GM12878 (cell line): ENCODE data around the gene SPIB. TPM values are rescaled to one million over a fixed set of nuclear protein-coding genes. Genes with fewer than 3 reads are reported as not detected.
A peak's percentile ranks its signal among the peaks of the same experiment; 100 is the strongest.

ENCODE experiments used
- ATAC-seq: fragments of 200-7000 bp; cut with Tn5 transposase; 3 replicates; pipeline ENCODE4 v1.9.1; 2020; ENCODE audit warnings: mild to moderate bottlenecking, moderate library complexity
- BruUV-seq: library from RNA; stranded (reverse); fragments of 400-500 nt; replicated peaks from 2 replicates; lab custom pipeline; 2021; lab: Mats Ljungman, UMichigan
- CTCF ChIA-PET: fragments of 300-600 bp; sonication (Branson Sonifier 250); formaldehyde crosslinking; extraction: SDS; loops from one replicate; lab custom pipeline; 2021; ENCODE audit warnings: inconsistent platforms; lab: Yijun Ruan, JAX
- POLR2A ChIA-PET: fragments of 350-600 bp; formaldehyde crosslinking; extraction: SDS; loops from one replicate; lab custom pipeline; 2021; ENCODE audit warnings: inconsistent platforms; lab: Charles Lee
- RAD21 ChIA-PET: fragments of 300-600 bp; sonication (Branson Sonifier 250); formaldehyde crosslinking; loops from one replicate; lab custom pipeline; 2023; ENCODE audit warnings: antibody characterized with exemption; ENCODE audit not compliant: unreplicated experiment; lab: Charles Lee
- SMC1A ChIA-PET: fragments of 300-600 bp; sonication (Branson Sonifier 250); formaldehyde crosslinking; loops from one replicate; lab custom pipeline; 2023; ENCODE audit not compliant: unreplicated experiment, uncharacterized antibody; lab: Charles Lee
- DNase-seq: peaks from one replicate; pipeline ENCODE4 v3.0.0-alpha.2; 2011; ENCODE audit warnings: low read depth, low spot score
- FAIRE-seq: peaks from 3 replicates; lab custom pipeline; 2011; peaks lifted over from hg19 to GRCh38; lab: Jason Lieb, UNC
- H2AFZ ChIP-seq: 2 replicates; pipeline ENCODE4 v1.6.0; 2011; ENCODE audit warnings: low read depth, low read length, control low read depth; ENCODE audit not compliant: control insufficient read depth
- H3K27ac ChIP-seq: 2 replicates; pipeline ENCODE4 v1.5.1; 2011; ENCODE audit warnings: control low read depth; ENCODE audit not compliant: control insufficient read depth, insufficient read depth
- H3K27me3 ChIP-seq, 2 experiments: replicated peaks in 1 of 2; 2 replicates each; pipeline versions ENCODE4 v1.6.0 to v1.6.1; 2011; ENCODE audit warnings: low read length in 1 of 2; ENCODE audit not compliant: control insufficient read depth in 2 of 2, insufficient read depth in 2 of 2
- H3K36me3 ChIP-seq, 2 experiments: 2 replicates each; pipeline ENCODE4 v1.5.1; 2011; ENCODE audit warnings: low read length in 1 of 2; ENCODE audit not compliant: control insufficient read depth in 2 of 2, insufficient read depth in 2 of 2
- H3K4me1 ChIP-seq: 2 replicates; pipeline ENCODE4 v1.6.1; 2011; ENCODE audit warnings: mild to moderate bottlenecking, low read length, moderate library complexity, mixed read lengths; ENCODE audit not compliant: control insufficient read depth, insufficient read depth
- H3K4me2 ChIP-seq: 2 replicates; pipeline ENCODE4 v1.6.0; 2011; ENCODE audit warnings: control low read depth; ENCODE audit not compliant: control insufficient read depth, insufficient read depth
- H3K4me3 ChIP-seq: fragments of 200-600 bp; sonication (generic); 2 replicates; pipeline ENCODE4 v1.5.1; 2016
- H3K79me2 ChIP-seq: 2 replicates; pipeline ENCODE4 v1.6.0; 2011; ENCODE audit warnings: low read length; ENCODE audit not compliant: control insufficient read depth, insufficient read depth
- H3K9ac ChIP-seq: 2 replicates; pipeline ENCODE4 v1.8.0; 2011; ENCODE audit warnings: low read length, control low read depth, mixed read lengths; ENCODE audit not compliant: control insufficient read depth, insufficient read depth
- H3K9me3 ChIP-seq: replicated peaks from 3 replicates; pipeline ENCODE4 v1.5.1; 2011; ENCODE audit warnings: mild to moderate bottlenecking, low read length; ENCODE audit not compliant: control insufficient read depth, insufficient read depth
- H4K20me1 ChIP-seq: 2 replicates; pipeline ENCODE4 v1.6.0; 2011; ENCODE audit not compliant: control insufficient read depth, insufficient read depth
- BCLAF1 ChIP-seq: fragments of 450-650 bp; IDR thresholded peaks from 2 replicates; pipeline ENCODE4 v1.6.1; 2017; ENCODE audit warnings: antibody characterized with exemption, mild to moderate bottlenecking, moderate library complexity
- CREM ChIP-seq: IDR thresholded peaks from 2 replicates; pipeline ENCODE4 v1.6.1; 2014; ENCODE audit warnings: antibody characterized with exemption, low read depth
- ETV6 ChIP-seq, 2 experiments: fragments of 450-650 bp in 1 of 2; IDR thresholded peaks in 1 of 2; conservative IDR thresholded peaks in 1 of 2; 2 replicates each; pipeline ENCODE4 v1.6.1; 2014; ENCODE audit warnings: antibody characterized with exemption in 1 of 2, borderline replicate concordance in 1 of 2, low read depth in 1 of 2, mild to moderate bottlenecking in 1 of 2, moderate library complexity in 1 of 2
- HCFC1 ChIP-seq: fragments of 150-350 bp; IDR thresholded peaks from 2 replicates; pipeline ENCODE4 v1.6.1; 2014; ENCODE audit warnings: low read length
- MEF2B ChIP-seq: fragments of 450-650 bp; IDR thresholded peaks from 2 replicates; pipeline ENCODE4 v1.6.1; 2018; ENCODE audit warnings: mild to moderate bottlenecking, moderate library complexity; ENCODE audit not compliant: partially characterized antibody, poor library complexity, severe bottlenecking
- MLLT1 ChIP-seq: fragments of 450-650 bp; IDR thresholded peaks from 2 replicates; pipeline ENCODE4 v1.6.1; 2016; ENCODE audit warnings: mild to moderate bottlenecking
- MYC ChIP-seq: IDR thresholded peaks from 2 replicates; pipeline ENCODE4 v1.6.1; 2011; ENCODE audit warnings: mild to moderate bottlenecking, low read length, moderate library complexity, inconsistent platforms; ENCODE audit not compliant: insufficient read depth, insufficient replicate concordance, insufficient read length, severe bottlenecking
- TCF3 ChIP-seq: IDR thresholded peaks from 2 replicates; pipeline ENCODE4 v1.6.1; 2012; ENCODE audit warnings: low read depth, mild to moderate bottlenecking, low read length, borderline replicate concordance; ENCODE audit not compliant: insufficient read depth
- WRNIP1 ChIP-seq: IDR thresholded peaks from 2 replicates; pipeline ENCODE4 v1.6.1; 2011; ENCODE audit warnings: low read depth, low read length, improper control_type of control experiment, borderline replicate concordance
- ZBTB4 ChIP-seq: fragments of 450-650 bp; formaldehyde crosslinking; IDR thresholded peaks from 2 replicates; pipeline ENCODE4 v1.4.0; 2022; ENCODE audit warnings: mild to moderate bottlenecking, moderate library complexity
- WGBS: methylation state at CpG from one replicate; pipeline ENCODE4 v1.1.6; 2016; ENCODE audit warnings: low lambda C conversion rate; ENCODE audit not compliant: insufficient replicate concordance, insufficient coverage; ENCODE audit errors: missing lambda C conversion rate; 5-methylcytosine and 5-hydroxymethylcytosine counted together
- in situ Hi-C: fragments of 300-500 bp; cut with MboI; formaldehyde crosslinking; loops from 9 replicates; pipeline ENCODE4 v1.14.3; 2018; ENCODE audit warnings: mixed read lengths
- intact Hi-C: fragments of 100-400 bp; cut with micrococcal nuclease; formaldehyde crosslinking; loops from one replicate; pipeline ENCODE4 v1.14.2; 2022; ENCODE audit not compliant: unreplicated experiment
- polyA plus RNA-seq, 11 experiments: library from polyadenylated mRNA; depleted of rRNA in 4 of 11; unstranded in 6 of 11; stranded (reverse) in 5 of 11; fragments of >200 nt; fragmentation: Nextera tagmentation in 4 of 11; fragmentation: Illumina TruSeq in 1 of 11; extraction: Ambion mirVana in 4 of 11; extraction: Trizol in 1 of 11; gene quantifications; 1 replicate in 1 of 11; 2 replicates in 10 of 11; pipeline versions ENCODE4 v1.2.1 to v1.2.3, GENCODE V29; 2011 to 2016; ENCODE audit warnings: inconsistent platforms in 2 of 11, missing spikeins in 2 of 11, low read depth in 1 of 11
- total RNA-seq, 4 experiments: library from RNA; depleted of rRNA in 3 of 4; stranded (reverse); fragments of >200 nt in 3 of 4; fragmentation: Illumina TruSeq in 1 of 4; extraction: Trizol in 1 of 4; gene quantifications; 2 replicates each; pipeline versions ENCODE4 v1.2.1 to v1.2.3, GENCODE V29; 2013 to 2021
- TF ChIP-seq, protein P1 (sequence below): fragments of 450-650 bp; IDR thresholded peaks from 2 replicates; pipeline ENCODE4 v1.6.1; 2016; ENCODE audit warnings: mild to moderate bottlenecking, moderate library complexity, borderline replicate concordance

Gene SPIB
- total and polyA plus RNA-seq, 10 of the 15 experiments (the other 5 are each of a cell fraction or from before 2014, with no cell fraction given): 3.5 to 123 (median 56.0) TPM

DNA sequence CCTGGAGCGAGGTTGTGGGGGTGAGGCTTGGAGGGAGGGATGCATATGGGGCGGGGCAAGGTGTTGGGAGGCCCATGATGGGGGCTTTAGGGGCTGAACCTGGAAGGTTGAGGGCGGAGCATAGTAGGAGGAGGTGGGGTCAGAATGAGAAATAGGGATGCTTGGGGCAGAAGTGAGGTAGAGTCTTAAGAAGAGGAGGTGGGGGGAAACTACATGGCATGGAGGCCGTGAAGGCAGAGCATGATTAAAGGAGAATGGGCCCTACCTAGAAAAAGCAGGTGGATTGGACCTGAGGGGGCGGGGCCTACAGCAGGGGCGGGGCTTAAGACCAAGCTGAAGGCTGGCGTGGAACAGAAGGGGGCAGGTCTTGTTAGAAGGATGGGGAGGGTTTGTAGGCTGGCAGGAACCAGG is 41.7 kb upstream of the SPIB start:
- no peaks in the 10 kb centered on the region for H4K20me1 ChIP-seq
- 7% methylated on average over 5 of the region's 7 CpGs for WGBS
- no peaks in the 10 kb centered on the region for H3K9me3 ChIP-seq
- in situ Hi-C loops (no loop called here), intact Hi-C loops (no loop called here)
- H3K4me1 ChIP-seq: peaks cover 7% of the 10 kb centered on the region; the same call in 1 of the 2 replicates
- FAIRE-seq (peak; percentile 52), DNase-seq (no peak), ATAC-seq (peak; percentile 65)
- ChIA-PET SMC1A (no interaction called here), RAD21 (no interaction called here), CTCF (interaction anchor here (1.9 kb wide), 1 partner anchor 84 kb away, joined by 11 read pairs; no protein-coding TSS in a partner anchor), POLR2A (no interaction called here)
- BruUV-seq: no TSS peak
- H3K4me3 ChIP-seq: peak overlapping the region; percentile 36; the same call in 1 of the 2 replicates
- no peak overlapping the region for H3K9ac ChIP-seq
- H3K27ac ChIP-seq: no peak overlapping the region
- peak overlapping the region; percentile 42; the same call in 1 of the 2 replicates for H3K4me2 ChIP-seq
- H2AFZ ChIP-seq: no peak overlapping the region
- peaks cover 5% of the 10 kb centered on the region for H3K79me2 ChIP-seq
- H3K27me3 ChIP-seq: no peaks in the 10 kb centered on the region
- H3K36me3 ChIP-seq: peaks cover 5 to 16% of the 10 kb centered on the region in 2 experiments; a peak in 3 of 4 replicates
- TF ChIP-seq, protein P1, sequence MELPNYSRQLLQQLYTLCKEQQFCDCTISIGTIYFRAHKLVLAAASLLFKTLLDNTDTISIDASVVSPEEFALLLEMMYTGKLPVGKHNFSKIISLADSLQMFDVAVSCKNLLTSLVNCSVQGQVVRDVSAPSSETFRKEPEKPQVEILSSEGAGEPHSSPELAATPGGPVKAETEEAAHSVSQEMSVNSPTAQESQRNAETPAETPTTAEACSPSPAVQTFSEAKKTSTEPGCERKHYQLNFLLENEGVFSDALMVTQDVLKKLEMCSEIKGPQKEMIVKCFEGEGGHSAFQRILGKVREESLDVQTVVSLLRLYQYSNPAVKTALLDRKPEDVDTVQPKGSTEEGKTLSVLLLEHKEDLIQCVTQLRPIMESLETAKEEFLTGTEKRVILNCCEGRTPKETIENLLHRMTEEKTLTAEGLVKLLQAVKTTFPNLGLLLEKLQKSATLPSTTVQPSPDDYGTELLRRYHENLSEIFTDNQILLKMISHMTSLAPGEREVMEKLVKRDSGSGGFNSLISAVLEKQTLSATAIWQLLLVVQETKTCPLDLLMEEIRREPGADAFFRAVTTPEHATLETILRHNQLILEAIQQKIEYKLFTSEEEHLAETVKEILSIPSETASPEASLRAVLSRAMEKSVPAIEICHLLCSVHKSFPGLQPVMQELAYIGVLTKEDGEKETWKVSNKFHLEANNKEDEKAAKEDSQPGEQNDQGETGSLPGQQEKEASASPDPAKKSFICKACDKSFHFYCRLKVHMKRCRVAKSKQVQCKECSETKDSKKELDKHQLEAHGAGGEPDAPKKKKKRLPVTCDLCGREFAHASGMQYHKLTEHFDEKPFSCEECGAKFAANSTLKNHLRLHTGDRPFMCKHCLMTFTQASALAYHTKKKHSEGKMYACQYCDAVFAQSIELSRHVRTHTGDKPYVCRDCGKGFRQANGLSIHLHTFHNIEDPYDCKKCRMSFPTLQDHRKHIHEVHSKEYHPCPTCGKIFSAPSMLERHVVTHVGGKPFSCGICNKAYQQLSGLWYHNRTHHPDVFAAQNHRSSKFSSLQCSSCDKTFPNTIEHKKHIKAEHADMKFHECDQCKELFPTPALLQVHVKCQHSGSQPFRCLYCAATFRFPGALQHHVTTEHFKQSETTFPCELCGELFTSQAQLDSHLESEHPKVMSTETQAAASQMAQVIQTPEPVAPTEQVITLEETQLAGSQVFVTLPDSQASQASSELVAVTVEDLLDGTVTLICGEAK: no peak
- TF ChIP-seq CREM (no peak), MEF2B (no peak), MYC (no peak), ETV6 (conservative IDR thresholded peaks at IDR 0.05 in 1 of 2, IDR thresholded peaks at IDR 0.05 in 1 of 2; ENCODE audit: borderline replicate concordance in 1 of 2, low read depth in 1 of 2) (no peak), TCF3 (no peak), WRNIP1 (no peak), BCLAF1 (no peak), HCFC1 (no peak), MLLT1 (no peak), ZBTB4 (CRISPR knock-in tag) (no peak)
